GM18861 (cell line): Measurements from ENCODE around the gene C2CD2L.
"Not testable (repeated sequence)": the region's sequence is repeated elsewhere in the genome, so short reads cannot be mapped to it uniquely, and the experiment has no call there.

ENCODE experiments used
- ATAC-seq: cut with Tn5 transposase; IDR thresholded peaks from one replicate; pipeline ENCODE4 v1.9.1; 2021; ENCODE audit not compliant: unreplicated experiment

C2CD2L gene

GRCh38 chr11:119149018-119149785, 42.1 kb downstream of the C2CD2L start, which contains the start of gene ABCG4:
TSS of gene ABCG4 (plus strand) at chr11:119149052. CDS start at chr11:119149966, 914 bp downstream.
- ATAC-seq, result no peak

GRCh38 chr11:119149786-119150275, 42.7 kb downstream of the C2CD2L start:
- ATAC-seq, result no peak

- no peak for ATAC-seq
These were observed 44.9 kb downstream of the C2CD2L start for GRCh38 chr11:119152043-119152442.

- no peak for ATAC-seq
These were observed 45.5 kb downstream of the C2CD2L start for GRCh38 chr11:119152604-119153003.

- no peak for ATAC-seq
These were observed 46.1 kb downstream of the C2CD2L start for GRCh38 chr11:119153049-119153818.

GRCh38 chr11:119154178-119154577, 47.0 kb downstream of the C2CD2L start:
- ATAC-seq, result no peak

GRCh38 chr11:119155733-119156492, 48.8 kb downstream of the C2CD2L start:
- no peak for ATAC-seq

- no peak for ATAC-seq
These were observed 49.4 kb downstream of the C2CD2L start for GRCh38 chr11:119156496-119156895.

- ATAC-seq, result no peak
These were observed 49.9 kb downstream of the C2CD2L start for GRCh38 chr11:119157063-119157462.

- ATAC-seq, result no peak
These were observed 51.3 kb downstream of the C2CD2L start for GRCh38 chr11:119158467-119158866.

GRCh38 chr11:119160151-119160550, 53.0 kb downstream of the C2CD2L start:
- no peak for ATAC-seq

GRCh38 chr11:119161871-119162270, 54.7 kb downstream of the C2CD2L start:
- no peak for ATAC-seq

- no peak for ATAC-seq
These were observed 59.4 kb downstream of the C2CD2L start for GRCh38 chr11:119166368-119167076.

- not testable (repeated sequence) for ATAC-seq
These were observed 59.9 kb downstream of the C2CD2L start for GRCh38 chr11:119167077-119167458.

- no peak for ATAC-seq
These were observed 60.8 kb downstream of the C2CD2L start for GRCh38 chr11:119167933-119168332.
